Ovary (tissue), 9 donors: ENCODE measurements around the gene SNAPC2. TPM values are rescaled to one million over a fixed set of nuclear protein-coding genes. Genes with fewer than 3 reads are reported as not detected.

Source experiments
- DNase-seq, 5 donors: peaks; one replicate each; pipeline ENCODE4 v3.0.0-alpha.2; 2019 to 2020
- H3K27ac ChIP-seq, 2 donors: fragments of 200-600 bp; one replicate each; pipeline versions ENCODE4 v1.5.1 to v1.8.0; 2019 to 2022
- H3K27me3 ChIP-seq: fragments of 200-600 bp; one replicate; pipeline ENCODE4 v1.8.0; 2022
- H3K36me3 ChIP-seq: fragments of 200-600 bp; sonication (generic); one replicate; pipeline ENCODE4 v1.5.1; 2019
- H3K4me1 ChIP-seq: one replicate; pipeline ENCODE4 v1.8.1; 2013; ENCODE audit warnings: mild to moderate bottlenecking, moderate library complexity; ENCODE audit not compliant: insufficient read depth
- H3K4me3 ChIP-seq: fragments of 200-600 bp; sonication (generic); one replicate; pipeline ENCODE4 v1.5.1; 2017
- H3K9me3 ChIP-seq, 2 donors: fragments of 200-600 bp in 1 of 2; sonication (generic) in 1 of 2; one replicate each; pipeline versions ENCODE4 v1.5.1 to v1.8.1; 2013 to 2019; ENCODE audit warnings: mild to moderate bottlenecking in 1 of 2, moderate library complexity in 1 of 2
- CTCF ChIP-seq, 3 donors: fragments of 450-650 bp in 2 of 3; fragments of 200-600 bp in 1 of 3; IDR thresholded peaks; one replicate each; pipeline versions ENCODE4 v1.5.1 to v1.8.0; 2016 to 2022; ENCODE audit warnings: antibody characterized with exemption in 3 of 3, mild to moderate bottlenecking in 1 of 3
- EP300 ChIP-seq: sonication (generic); formaldehyde crosslinking; IDR thresholded peaks from one replicate; pipeline ENCODE4 v1.6.1; 2017; ENCODE audit warnings: antibody characterized with exemption
- POLR2A ChIP-seq: fragments of 450-650 bp; IDR thresholded peaks from one replicate; pipeline ENCODE4 v1.6.1; 2017; ENCODE audit warnings: antibody characterized with exemption, mild to moderate bottlenecking, moderate library complexity
- WGBS, 3 donors: extraction: QIAGEN DNeasy Blood & Tissue Kit in 1 of 3; methylation state at CpG; one replicate each; pipeline versions ENCODE4 v1.1.5 to v1.1.7; 2013 to 2017; 5-methylcytosine and 5-hydroxymethylcytosine counted together
- intact Hi-C, 4 donors: fragments of 100-400 bp; cut with DNase I; formaldehyde crosslinking; loops; one replicate each; pipeline versions ENCODE4 v1.11.0 to v1.15.1; 2022 to 2023
- polyA plus RNA-seq, 2 donors: library from polyadenylated mRNA; stranded (reverse); fragments of 200-250 nt in 1 of 2; fragments of 350-450 nt in 1 of 2; fragmentation: Illumina TruSeq in 1 of 2; extraction: RNeasy Lipid Tissue Mini Kit (QIAGEN cat#74804) in 1 of 2; gene quantifications; one replicate each; pipeline ENCODE4 v1.2.3, GENCODE V29; 2013 to 2014
- total RNA-seq, 7 donors: library from RNA; depleted of rRNA in 2 of 7; stranded (reverse); fragments of >200 nt in 2 of 7; fragmentation: NEBNext Ultra II Directional in 3 of 7; extraction: Animal tissue kit (Norgen Biotek cat#: 25700) in 3 of 7; gene quantifications; one replicate each; pipeline versions ENCODE4 v1.1.0 to v1.2.4, GENCODE V29; 2016 to 2023
- donor health status: DM: no; HTN: no; CAD: no; lungs with moderate emphysema.
- donor health status: DM: no; HTN: no; CAD: no.
- donor health status: Bipolar disorder and iron deficiency.
- donor health status: DM: yes; HTN: yes; CAD: no.
- donor health status: DM: no; HTN: no; CAD: no.
- donor health status: DM: yes; HTN: yes; CAD: no.

SNAPC2 gene
- total and polyA plus RNA-seq, 9 donors: 1.8 to 26.6 (median 16.3) TPM

- no peak overlapping the region for H3K4me3 ChIP-seq
- H3K36me3 ChIP-seq: no peaks in the 10 kb centered on the region
- H3K4me1 ChIP-seq: peaks cover 9% of the 10 kb centered on the region
- no peaks in the 10 kb centered on the region for H3K9me3 ChIP-seq
- 70 to 82% (median 75%) methylated on average over 21 of the region's 21 CpGs for WGBS, 3 donors
- no peak overlapping the region for H3K27ac ChIP-seq
- no peaks in the 10 kb centered on the region for H3K27me3 ChIP-seq
- intact Hi-C loops: no loop called here
- peak in 2 of 5 donors; percentile 32 to 38 for DNase-seq
- TF ChIP-seq EP300: no peak
These were observed 19.7 kb upstream of the SNAPC2 start for GRCh38 chr19:7900401-7900870.

- H3K4me3 ChIP-seq: no peak overlapping the region
- H3K27me3 ChIP-seq: no peaks in the 10 kb centered on the region
- DNase-seq: no peak
- intact Hi-C loops: no loop called here
- peaks cover 12% of the 10 kb centered on the region for H3K4me1 ChIP-seq
- H3K36me3 ChIP-seq: no peaks in the 10 kb centered on the region
- TF ChIP-seq EP300 (no peak), CTCF (IDR thresholded peaks at IDR 0.05) (no peak), POLR2A (no peak)
- 71 to 84% (median 75%) methylated on average over 3 of the region's 3 CpGs for WGBS, 3 donors
- H3K27ac ChIP-seq: no peak overlapping the region
- no peaks in the 10 kb centered on the region for H3K9me3 ChIP-seq
These were observed 19.2 kb upstream of the SNAPC2 start for GRCh38 chr19:7900931-7901330.

GRCh38 chr19:7901337-7901736, 18.8 kb upstream of the SNAPC2 start:
- no peak for DNase-seq
- WGBS, 3 donors: 89 to 92% (median 89%) methylated on average over 7 of the region's 7 CpGs
- intact Hi-C loops: no loop called here
- peaks cover 13% of the 10 kb centered on the region for H3K4me1 ChIP-seq
- no peaks in the 10 kb centered on the region for H3K27me3 ChIP-seq
- no peak overlapping the region for H3K27ac ChIP-seq
- no peaks in the 10 kb centered on the region for H3K36me3 ChIP-seq
- TF ChIP-seq CTCF (IDR thresholded peaks at IDR 0.05) (no peak), POLR2A (no peak), EP300 (no peak)
- no peaks in the 10 kb centered on the region for H3K9me3 ChIP-seq
- no peak overlapping the region for H3K4me3 ChIP-seq

GRCh38 chr19:7902796-7903243, 17.3 kb upstream of the SNAPC2 start:
- Histone ChIP-seq H3K36me3 (no peaks in the 10 kb centered on the region), H3K27ac (peak overlapping the region; percentile 5 to 50), H3K4me1 (peaks cover 13% of the 10 kb centered on the region), H3K27me3 (no peaks in the 10 kb centered on the region), H3K4me3 (peak overlapping the region; percentile 51), H3K9me3 (no peaks in the 10 kb centered on the region)
- no peak for TF ChIP-seq EP300
- no peak for TF ChIP-seq CTCF (IDR thresholded peaks at IDR 0.05)
- TF ChIP-seq POLR2A: no peak
- 7 to 8% (median 8%) methylated on average over 19 to 20 of the region's 20 CpGs for WGBS, 3 donors
- intact Hi-C loops: no loop called here
- DNase-seq: no peak

- Histone ChIP-seq H3K36me3 (no peaks in the 10 kb centered on the region), H3K4me3 (peak within 1 kb of the TSS; percentile 90), H3K27ac (peak within 1 kb of the TSS; percentile 67 to 78), H3K4me1 (peaks cover 13% of the 10 kb centered on the region), H3K9me3 (no peaks in the 10 kb centered on the region), H3K27me3 (no peaks in the 10 kb centered on the region)
- TF ChIP-seq POLR2A (peak; percentile 86), CTCF (IDR thresholded peaks at IDR 0.05) (peak; percentile 25 to 83 (median 67)), EP300 (peak; percentile 53)
- intact Hi-C loops: no loop called here
- 0 to 1% (median 1%) methylated on average over 76 to 89 of the region's 89 CpGs for WGBS, 3 donors
- peak; percentile 100 for DNase-seq
These were observed 16.7 kb upstream of the SNAPC2 start, which contains the start of gene MAP2K7 for GRCh38 chr19:7903244-7904073. MAP2K7 (plus strand) TSS chr19:7903877; CDS start chr19:7903945, 68 bp downstream.
